ENCODE measurements around the gene CYB5D1.
"Not testable (repeated sequence)": the region's sequence is repeated elsewhere in the genome, so short reads cannot be mapped to it uniquely, and the experiment has no call there.

The CYB5D1 gene

DNA sequence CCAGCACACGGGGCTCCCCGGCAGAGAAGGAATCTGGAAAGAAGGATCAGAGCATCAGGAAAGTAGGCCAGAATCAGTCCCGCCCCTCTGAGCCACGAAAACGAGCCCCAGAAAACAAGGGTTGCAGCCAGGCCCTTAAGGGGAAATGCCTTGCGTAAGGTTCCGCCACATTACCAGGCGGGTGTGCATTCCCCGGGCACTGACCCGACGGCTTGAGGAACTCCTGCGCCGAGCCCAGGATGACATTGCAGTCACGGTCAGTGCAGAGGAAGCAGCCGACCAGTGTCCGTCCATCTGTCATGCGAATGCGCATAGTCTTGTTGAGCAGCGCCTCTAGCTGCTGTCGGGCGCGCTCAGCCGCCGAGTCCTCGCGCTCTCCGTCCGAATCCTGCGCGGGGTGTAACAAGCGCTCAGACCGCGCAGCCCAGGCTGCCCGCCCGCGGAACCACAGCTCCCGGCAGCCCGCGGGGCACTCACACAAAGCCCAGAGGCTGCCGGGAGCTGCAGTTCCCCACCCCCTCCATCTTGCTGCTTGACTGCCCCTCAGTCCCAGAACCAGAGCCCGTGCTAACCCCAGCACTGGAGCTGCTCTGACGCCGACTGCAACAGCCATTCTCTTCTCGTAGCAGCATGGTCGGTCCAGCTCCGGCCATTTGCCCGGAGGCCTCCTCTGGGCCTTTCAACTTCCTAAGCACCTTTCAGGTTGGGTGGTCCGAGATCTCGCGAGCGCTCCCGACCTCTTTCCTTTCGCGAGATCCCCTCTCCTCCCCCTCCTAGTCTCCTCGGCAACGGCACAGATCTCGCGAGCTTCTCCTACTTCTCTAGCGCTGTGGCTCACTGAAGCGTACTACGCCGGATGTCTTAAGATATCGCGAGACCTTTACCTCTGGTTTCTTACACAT lies 741 bp upstream of the CYB5D1 start, which contains the start of gene NAA38:
Gene NAA38 (minus strand): TSS at position 749 of the 902 bp plus-strand sequence. CDS start 96 bp downstream, at position 653.
- peak; percentile 93 for DNase-seq

GRCh38 chr17:7858522-7858810 lies 663 bp downstream of the CYB5D1 start:
- peak; percentile 62 for DNase-seq

DNA sequence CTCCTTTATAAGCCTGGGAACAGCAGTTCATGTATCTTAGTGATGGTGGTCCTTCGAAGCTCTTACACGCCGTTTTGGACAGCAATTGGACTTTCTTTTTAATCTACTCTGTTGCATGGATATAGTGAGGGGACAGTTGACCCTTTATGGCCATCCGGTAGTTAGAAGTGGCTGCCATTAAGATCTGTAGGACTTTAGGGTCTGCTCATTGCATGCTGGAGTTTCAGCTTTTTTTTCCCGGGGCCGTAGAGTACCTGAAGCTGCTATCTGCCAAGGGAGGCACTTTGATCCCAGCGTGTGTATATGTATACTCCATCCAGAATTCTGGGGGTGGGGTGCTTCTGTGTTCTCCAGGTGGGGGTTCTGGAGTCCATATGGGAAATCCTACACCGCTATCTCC lies 1.2 kb downstream of the CYB5D1 start:
- no peak for DNase-seq

GRCh38 chr17:7862692-7863437 lies 5.1 kb downstream of the CYB5D1 start:
- peak; percentile 48 for DNase-seq

DNA sequence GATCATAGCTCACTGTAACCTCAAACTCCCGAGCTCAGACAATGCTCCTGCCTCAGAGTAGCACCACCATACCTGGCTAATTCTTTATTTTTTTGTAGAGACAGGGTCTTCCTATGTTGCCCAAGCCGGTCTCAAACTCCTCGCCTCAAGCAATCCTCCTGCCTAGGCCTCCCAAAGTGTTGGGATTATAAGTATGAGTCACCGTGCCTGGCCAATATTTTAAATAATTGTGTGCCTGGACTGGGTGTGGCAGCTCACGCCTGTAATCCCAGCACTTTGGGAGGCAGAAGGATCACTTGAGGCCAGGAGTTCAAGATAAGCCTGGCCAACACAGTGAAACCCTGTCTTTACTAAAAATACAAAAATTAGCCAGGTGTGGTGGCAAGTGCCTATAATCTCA lies 6.6 kb downstream of the CYB5D1 start:
- DNase-seq = not testable (repeated sequence)

DNA sequence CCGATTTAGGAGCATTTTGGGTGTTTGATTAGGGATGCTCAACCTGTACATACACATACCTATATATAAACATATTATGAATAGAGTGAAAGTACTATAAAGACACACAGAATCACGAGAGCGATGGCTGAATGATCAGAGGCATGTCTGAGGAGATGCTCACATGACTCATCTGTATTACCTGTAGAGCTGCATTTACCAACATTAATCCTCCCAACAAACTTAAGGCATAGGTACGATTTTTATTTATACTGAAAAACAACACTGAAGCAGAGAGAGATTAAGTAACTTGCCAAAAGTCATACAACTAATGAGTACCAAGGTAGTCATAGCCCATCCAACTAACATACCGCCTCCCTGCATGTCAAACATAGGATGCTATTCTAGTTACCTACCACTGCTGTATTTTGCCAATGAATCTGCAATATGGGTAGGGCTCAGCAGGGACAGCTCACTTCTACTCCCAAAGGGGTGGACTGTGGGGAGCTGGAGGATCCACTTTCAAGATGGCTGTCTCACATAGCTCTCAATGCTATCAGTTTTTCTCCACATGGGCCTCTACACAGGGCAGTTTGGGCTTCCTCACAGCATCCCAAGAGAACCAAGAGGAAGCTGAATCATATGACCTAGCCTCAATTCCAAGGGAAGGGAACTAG lies 7.3 kb downstream of the CYB5D1 start:
- no peak for DNase-seq

GRCh38 chr17:7867881-7868329 lies 10.1 kb downstream of the CYB5D1 start:
- no peak for DNase-seq

DNA sequence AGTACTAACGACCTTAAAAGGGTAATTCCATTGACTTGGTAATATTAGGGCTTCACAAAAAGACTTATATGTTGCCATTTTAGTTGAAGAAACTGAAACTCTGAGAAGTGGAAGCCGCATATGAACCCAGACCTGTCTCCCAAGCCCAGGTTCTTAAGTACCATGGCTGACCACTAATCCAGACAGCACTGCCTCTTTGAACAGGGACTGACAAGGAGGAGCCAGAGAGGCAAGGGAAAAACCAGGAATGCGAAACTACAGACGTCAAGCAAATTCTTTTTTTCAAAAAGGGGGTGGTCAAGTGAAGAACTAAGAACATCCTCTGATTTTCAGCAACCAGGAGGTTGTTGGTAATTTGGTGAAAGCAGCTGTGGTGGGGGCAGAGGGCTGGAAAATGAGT lies 15.2 kb downstream of the CYB5D1 start:
- no peak for DNase-seq

DNA sequence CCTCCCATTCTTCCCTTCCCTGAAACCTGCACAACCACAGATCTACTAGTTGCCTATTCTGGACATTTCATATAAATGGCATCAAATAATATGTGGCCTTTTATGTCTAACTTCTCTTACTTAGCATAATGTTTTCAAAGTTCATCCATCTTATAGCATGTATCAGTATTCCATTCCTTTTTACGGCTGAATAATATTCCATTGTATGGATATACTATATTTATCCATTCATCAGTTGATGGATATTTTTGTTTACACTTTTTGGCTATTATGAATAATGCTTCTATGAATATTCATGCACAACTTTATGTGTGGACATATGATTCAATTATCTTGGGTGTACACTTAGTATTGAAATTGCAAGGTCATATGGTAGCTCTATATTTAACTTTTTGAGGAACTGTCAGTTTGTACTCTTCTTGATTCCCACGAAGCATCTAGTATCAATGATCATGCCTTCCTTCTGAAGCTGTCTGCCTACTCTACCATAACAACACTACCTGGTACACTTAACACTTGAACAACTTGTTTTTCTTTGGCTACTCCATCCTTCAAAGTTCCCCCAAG lies 18.1 kb downstream of the CYB5D1 start:
- DNase-seq = no peak

- DNase-seq = no peak
These were observed 20.4 kb downstream of the CYB5D1 start for GRCh38 chr17:7878234-7878633.

GRCh38 chr17:7880076-7880868 lies 22.5 kb downstream of the CYB5D1 start:
- DNase-seq = no peak

DNA sequence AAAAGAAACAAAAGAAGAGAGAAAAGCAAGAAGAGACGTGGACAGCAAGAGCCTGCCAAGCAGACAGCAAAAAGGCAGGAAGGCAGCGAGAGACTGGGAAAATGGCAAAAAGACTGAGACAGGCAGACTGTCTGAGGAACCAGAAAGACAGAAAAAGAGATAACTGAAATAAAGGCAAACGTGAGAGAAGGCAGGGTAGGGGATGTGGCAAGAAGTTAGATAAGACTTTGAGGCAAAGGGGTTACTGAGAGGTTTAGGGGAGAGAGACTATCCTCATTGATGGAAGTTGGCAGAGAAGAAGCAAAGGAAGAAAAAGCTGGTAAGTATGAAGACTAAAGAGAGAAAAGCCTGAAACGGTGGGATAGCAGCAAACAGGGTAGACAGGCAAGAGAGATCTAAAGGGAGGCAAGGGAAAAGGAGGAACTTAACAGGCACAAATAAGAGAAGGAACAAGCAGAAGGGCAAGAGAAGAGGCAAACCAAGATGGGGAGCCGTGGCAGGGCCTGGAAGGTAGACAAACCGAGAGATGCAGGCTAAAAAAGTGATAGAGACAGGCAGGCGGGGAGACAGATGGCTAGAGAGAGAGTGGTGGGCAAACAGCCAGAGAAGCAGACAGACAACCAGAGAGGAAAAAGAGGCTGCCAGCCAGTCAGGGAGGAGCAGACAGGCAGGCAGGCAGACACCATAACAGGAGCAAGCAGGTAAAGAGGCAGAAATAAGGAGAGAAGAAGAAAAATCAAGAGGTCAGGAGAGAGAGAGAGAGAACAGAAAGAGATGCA lies 23.7 kb downstream of the CYB5D1 start:
- DNase-seq = no peak

DNA sequence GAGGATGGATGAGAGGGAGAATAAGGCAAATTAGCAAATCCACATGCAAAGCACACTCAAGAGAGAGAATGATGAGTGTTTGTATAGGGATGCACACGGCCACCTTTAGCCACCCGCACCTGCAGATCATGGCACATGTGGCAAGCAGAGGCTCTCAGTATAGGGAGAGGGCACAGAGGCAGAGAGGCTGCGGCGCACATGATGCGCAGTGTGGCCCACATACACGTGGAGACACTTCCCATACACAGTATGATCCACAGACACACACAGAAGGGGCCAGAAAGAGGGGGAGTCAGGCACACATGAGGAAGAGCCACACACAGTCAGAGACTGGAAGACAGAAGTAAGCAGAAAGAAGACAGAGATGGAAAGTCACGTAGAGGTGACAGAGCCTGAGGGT lies 24.3 kb downstream of the CYB5D1 start:
- no peak for DNase-seq

DNA sequence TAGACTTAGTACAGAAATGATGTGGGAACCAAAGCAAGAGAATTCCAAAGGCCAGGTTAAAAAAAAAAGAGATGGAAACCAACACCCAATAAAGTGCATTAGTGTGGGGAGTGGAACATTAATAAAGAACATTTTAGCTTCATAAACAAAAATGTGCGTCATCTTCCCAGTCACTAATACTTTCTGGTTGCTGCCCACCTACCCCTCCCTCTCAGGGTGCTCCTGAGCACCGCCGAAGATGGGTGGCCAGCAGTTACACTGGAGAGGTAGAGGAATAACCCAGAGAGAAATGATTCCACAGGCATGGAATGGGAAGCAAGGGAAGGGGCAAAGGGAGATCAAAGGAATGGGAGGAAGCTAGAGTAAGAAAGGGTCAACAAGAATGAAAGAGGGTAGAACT lies 24.8 kb downstream of the CYB5D1 start:
- no peak for DNase-seq

DNA sequence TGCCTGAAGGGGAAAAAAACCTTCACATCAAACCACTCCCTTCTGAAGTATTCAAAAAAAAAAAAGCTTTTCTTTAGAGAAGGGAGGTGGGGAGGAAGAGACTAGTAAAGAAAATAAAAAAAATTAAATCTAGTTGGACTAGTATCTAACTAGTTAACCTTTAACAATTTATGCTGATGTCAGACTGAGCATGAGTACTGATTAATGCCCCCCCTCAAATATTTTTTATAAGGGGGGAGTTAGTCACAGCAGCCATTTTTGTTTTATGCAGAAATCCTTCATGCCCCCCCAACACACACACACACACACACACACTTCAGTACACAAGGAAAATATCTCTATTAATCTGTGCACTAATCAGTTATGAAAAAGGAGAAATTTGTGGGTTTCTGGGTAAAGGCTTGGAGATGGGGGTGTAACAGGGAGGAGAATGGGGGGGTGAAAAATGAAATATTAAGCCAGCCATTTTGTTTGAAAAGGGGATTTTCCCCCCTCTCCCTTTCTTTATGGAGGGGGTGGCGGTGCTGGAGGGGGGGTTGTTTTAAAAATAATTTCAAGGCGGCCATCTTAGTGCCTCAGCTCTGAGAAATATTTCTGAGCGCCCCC lies 26.1 kb downstream of the CYB5D1 start:
- DNase-seq = peak; percentile 41

DNA sequence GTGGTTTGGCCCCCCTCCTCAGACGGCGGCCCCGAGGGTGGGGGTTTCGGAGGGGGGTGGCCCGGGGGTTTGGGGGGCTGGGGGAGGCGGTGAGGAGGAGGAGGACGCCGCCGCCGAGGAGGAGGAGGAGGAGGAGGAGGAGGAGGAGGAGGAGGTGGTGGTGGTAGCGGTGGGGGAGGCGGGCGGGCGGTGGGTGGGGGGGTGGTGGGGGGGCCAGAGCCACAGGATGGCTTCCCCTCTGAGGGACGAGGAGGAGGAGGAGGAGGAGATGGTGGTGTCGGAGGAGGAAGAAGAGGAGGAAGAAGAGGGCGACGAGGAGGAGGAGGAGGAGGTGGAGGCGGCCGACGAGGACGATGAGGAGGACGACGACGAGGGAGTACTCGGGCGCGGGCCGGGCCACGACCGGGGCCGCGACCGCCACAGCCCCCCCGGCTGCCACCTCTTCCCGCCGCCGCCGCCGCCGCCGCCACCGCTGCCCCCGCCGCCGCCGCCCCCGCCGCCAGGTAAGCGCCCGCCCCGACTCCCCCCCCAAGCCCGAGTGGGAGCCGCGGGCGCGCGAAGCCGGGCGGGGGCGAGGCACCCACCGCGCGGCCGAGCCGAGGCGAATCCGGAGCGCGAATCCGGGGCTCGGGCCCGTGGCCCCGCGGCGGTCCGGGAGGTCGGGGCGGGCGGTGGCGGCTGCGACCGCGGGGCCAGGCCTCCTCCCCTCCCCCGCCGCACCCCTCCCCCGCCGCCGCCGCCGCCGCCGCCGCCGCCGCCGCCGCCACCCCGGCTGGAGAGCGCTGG lies 27.0 kb downstream of the CYB5D1 start:
- DNase-seq = peak; percentile 42

DNA sequence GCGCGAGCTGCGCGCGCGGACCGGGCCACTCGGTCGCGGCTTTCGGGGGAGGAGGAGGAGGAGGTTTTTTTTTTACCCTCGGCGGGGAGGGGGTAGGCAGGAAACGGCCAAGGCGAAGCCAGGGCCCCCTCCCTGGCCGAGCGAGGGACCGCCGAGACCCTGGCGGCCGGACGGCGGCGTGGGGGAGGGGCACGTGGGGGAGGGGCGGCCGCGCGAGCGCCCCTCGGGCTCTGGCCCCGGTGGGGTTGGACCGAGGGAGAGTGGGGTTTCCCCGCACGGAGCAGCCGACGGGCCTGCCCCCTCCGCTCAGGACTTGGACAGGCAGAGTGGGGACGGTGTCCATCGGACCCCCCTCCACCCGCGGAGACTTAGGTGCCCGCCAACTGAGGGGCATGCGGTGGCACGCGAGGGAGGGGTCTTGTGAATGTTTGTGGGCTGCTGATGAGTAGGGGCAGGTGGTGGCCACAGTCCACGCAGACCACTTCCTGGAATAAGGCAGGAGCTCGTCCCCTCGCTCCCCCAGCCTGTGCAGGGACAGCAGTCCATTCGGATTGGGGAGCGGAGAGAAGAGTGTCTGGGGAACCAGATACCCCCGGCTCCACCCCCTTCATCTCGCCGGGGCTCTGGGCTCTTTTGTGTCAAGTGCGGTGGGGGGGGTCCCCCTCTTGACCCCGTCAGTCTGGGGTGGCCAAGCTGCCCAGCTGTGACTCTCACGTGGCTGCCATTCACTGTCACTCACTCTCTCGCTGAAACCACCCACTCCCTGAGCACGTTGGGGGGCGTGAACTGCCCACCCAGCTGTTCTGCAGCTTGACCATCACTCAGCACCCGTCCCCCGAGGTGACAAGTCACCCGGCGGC lies 27.8 kb downstream of the CYB5D1 start:
- DNase-seq = peak; percentile 52

GRCh38 chr17:7886227-7887037 lies 28.6 kb downstream of the CYB5D1 start:
- peak; percentile 54 for DNase-seq
